GM10248 (cell line): ENCODE data around the gene ETHE1.
A peak's percentile ranks its signal among the peaks of the same experiment; 100 is the strongest.

Source experiments
- CTCF ChIA-PET: fragments of 300-600 bp; sonication (Branson Sonifier 250); formaldehyde crosslinking; extraction: SDS; loops from one replicate; lab custom pipeline; 2021; ENCODE audit warnings: antibody characterized with exemption; lab: Yijun Ruan, JAX
- POLR2A ChIA-PET: fragments of 350-650 bp; sonication (Branson Sonifier 250); formaldehyde crosslinking; extraction: SDS; loops from one replicate; lab custom pipeline; 2020; ENCODE audit warnings: antibody characterized with exemption; lab: Yijun Ruan, JAX
- DNase-seq: peaks from one replicate; pipeline ENCODE4 v3.0.0; 2012; ENCODE audit errors: extremely low spot score
- CTCF ChIP-seq: IDR thresholded peaks from 2 replicates; pipeline ENCODE4 v1.5.1; 2012; ENCODE audit warnings: mild to moderate bottlenecking, low read depth; ENCODE audit errors: extremely low read depth, missing control alignments, control extremely low read depth

ETHE1 gene

DNA sequence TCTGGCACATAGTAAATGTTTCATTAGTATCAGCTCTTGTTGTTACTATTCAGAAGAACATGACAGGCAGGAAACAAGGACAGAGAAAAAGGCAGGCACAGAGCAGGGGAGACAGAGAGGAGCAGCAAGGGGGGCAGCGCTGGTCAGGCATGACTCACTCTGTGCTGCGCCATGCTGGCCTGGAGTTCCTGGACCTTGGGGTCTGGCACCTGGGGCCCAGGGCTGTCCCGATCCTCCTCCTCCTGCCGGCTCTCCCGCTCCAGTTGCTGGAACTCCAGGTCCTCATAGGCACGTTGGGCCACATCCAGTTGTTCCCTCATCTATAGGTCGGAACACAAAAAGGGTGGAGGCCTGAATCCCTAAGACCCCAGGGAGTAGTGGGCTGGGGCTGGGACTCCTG lies 30.0 kb downstream of the ETHE1 start:
- CTCF ChIA-PET: interaction anchor here (1.9 kb wide), 1 partner anchor 50 kb away, joined by 8 read pairs; no protein-coding TSS in a partner anchor
- DNase-seq: no peak
- TF ChIP-seq CTCF: no peak
- POLR2A ChIA-PET: interaction anchor here (0.7 kb wide), 1 partner anchor 62 kb away, joined by 3 read pairs; no protein-coding TSS in a partner anchor

DNA sequence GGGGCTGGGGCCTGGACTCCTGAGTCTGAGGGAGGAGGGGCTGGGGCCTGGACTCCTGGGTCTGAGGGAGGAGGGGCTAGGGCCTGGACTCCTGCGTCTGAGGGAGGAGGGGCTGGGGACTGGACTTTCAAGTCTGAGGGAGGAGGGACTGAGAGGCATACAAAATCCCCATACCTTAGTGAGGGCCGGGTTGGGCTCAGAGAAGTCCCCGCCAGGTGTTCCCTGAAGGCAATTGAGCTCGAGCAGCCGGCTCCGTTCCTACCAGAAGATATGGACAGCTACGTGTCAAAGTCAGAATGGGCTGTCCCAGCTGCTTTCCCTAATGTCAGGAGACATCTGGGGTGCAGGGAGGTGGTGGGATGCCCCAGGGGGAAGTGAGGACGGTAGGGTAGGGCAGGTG lies 31.9 kb downstream of the ETHE1 start:
- ChIA-PET POLR2A (no interaction called here), CTCF (interaction anchor here (0.9 to 2.3 kb wide), 6 partner anchors 9 to 48 kb away, joined by 3 to 8 read pairs (median 5); partner anchors contain the start of gene PHLDB3)
- no peak for DNase-seq
- TF ChIP-seq CTCF: no peak

DNA sequence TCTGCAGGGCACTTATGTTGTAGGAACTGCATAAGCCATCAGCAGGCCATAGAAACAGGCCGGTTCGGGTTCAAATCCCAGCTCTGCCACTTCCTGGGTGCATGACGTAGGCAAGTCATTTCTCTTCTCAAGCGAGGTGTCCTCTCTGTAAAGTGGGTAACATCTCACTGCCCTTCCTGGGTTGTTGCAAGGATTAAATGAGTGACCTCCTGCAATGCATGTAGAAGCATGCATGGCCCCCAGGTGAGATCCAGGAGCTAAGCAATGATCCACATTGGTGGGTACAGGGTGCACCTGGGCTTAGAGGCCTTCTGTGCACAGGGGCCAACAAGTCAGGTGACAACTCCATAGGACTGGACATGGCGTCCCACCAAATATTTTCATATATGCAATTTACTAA lies 36.2 kb downstream of the ETHE1 start:
- POLR2A ChIA-PET: interaction anchor here (0.6 kb wide), 1 partner anchor 34 kb away, joined by 4 read pairs; no protein-coding TSS in a partner anchor
- CTCF ChIA-PET: interaction anchor here (1.1 to 3.1 kb wide), 3 partner anchors 29 to 58 kb away, joined by 3 to 10 read pairs (median 4); no protein-coding TSS in a partner anchor
- no peak for TF ChIP-seq CTCF
- DNase-seq: no peak

DNA sequence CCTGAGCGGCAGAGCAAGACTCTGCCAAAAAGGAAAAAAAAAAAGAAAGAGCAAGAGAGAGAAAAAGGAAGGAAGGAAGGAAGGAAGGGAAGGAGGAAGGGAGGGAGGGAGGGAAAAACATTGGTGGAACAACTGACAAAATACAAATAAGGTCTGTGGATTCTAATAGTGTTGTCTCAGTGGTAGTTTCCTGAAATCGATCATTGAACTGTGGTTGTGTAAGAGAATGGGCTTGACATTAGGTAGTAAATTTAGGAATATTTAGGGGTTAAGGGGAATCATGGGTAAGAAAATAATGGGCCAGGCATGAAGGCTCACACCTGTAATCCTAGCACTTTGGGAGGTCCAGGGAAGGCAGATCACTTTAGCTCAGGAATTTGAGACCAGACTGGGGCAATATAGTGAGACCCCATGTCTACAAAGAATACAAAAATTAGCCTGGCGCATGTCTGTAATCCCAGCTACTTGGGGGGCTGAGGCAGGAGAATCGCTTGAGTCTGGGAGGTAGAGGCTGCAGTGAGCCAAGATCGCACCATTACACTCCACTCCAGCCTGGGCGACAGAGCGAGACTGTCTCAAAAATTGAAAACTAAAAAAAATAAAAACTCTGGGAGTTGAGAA lies 36.9 kb downstream of the ETHE1 start:
- DNase-seq: no peak
- TF ChIP-seq CTCF: no peak
- ChIA-PET CTCF (interaction anchor here (0.8 to 3.1 kb wide), 4 partner anchors 24 to 57 kb away, joined by 3 to 10 read pairs (median 4); no protein-coding TSS in a partner anchor), POLR2A (no interaction called here)

- DNase-seq: peak; percentile 68
- ChIA-PET POLR2A (no interaction called here), CTCF (interaction anchor here (1.4 to 3.2 kb wide), 4 partner anchors 13 to 55 kb away, joined by 3 to 14 read pairs (median 6); no protein-coding TSS in a partner anchor)
- TF ChIP-seq CTCF: no peak
Measured at GRCh38 chr19:43489310-43489709, 37.7 kb downstream of the ETHE1 start.

DNA sequence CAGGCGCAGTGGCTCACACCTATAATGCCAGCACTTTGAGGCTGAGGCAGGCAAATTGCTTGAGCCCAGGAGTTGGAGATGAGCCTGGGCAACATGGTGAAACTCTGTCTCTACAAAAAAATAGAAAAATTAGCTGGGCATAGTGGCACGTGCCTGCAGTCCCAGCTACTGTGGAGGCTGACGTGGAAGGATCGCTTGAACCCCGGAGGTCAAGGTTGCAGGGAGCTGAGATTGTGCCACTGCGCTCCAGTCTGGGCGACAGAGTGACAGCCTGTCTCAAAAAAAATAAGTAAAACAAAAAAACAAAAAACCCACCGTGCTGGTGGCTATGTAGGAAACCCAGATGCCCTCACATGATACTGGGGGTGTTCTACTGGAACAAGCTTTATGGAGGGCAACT lies 38.8 kb downstream of the ETHE1 start:
- DNase-seq: no peak
- ChIA-PET CTCF (interaction anchor here (0.7 to 3.2 kb wide), 4 partner anchors 12 to 53 kb away, joined by 3 to 14 read pairs (median 3); no protein-coding TSS in a partner anchor), POLR2A (no interaction called here)
- no peak for TF ChIP-seq CTCF
